HL-60/S4 treated with phorbol 12-myristate 13-acetate at 8.2 ng/mL for 4 days and 3 days (cell line): ENCODE results near the gene SLC6A11.

Experiments used
- in situ Hi-C: fragments of 300-500 bp; cut with MboI; formaldehyde crosslinking; loops from 2 replicates; pipeline ENCODE4 v1.15.0; 2022; ENCODE audit warnings: low sequenced_read_pairs

Gene SLC6A11

GRCh38 chr3:10837849-10838248 is 21.8 kb downstream of the SLC6A11 start:
- in situ Hi-C loops: no loop called here

DNA sequence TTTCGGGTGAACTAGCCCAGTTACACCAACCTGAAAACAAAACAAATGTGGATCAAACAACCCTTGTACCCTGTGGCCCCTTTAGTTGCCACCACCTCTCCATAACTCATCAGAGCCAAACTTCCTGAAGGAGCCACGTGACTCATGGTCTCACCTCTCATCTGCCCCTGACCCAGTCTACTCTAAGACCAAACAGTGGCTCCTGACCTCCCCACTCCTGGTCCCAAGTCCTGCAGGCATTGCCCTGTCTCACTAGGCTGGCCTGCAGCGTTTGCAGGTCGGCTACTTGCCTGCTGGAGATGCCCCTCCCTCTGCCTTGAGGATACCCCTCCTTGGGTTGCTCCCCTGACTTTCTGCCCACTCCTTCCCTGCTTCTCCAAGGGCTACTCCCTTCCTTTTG is 23.1 kb downstream of the SLC6A11 start:
- in situ Hi-C loops: no loop called here

- in situ Hi-C loops: no loop called here
These were observed 25.1 kb downstream of the SLC6A11 start for GRCh38 chr3:10841100-10841499.

GRCh38 chr3:10843378-10843777 is 27.4 kb downstream of the SLC6A11 start:
- in situ Hi-C loops: no loop called here

GRCh38 chr3:10845001-10845761 is 29.2 kb downstream of the SLC6A11 start:
- in situ Hi-C loops: no loop called here

DNA sequence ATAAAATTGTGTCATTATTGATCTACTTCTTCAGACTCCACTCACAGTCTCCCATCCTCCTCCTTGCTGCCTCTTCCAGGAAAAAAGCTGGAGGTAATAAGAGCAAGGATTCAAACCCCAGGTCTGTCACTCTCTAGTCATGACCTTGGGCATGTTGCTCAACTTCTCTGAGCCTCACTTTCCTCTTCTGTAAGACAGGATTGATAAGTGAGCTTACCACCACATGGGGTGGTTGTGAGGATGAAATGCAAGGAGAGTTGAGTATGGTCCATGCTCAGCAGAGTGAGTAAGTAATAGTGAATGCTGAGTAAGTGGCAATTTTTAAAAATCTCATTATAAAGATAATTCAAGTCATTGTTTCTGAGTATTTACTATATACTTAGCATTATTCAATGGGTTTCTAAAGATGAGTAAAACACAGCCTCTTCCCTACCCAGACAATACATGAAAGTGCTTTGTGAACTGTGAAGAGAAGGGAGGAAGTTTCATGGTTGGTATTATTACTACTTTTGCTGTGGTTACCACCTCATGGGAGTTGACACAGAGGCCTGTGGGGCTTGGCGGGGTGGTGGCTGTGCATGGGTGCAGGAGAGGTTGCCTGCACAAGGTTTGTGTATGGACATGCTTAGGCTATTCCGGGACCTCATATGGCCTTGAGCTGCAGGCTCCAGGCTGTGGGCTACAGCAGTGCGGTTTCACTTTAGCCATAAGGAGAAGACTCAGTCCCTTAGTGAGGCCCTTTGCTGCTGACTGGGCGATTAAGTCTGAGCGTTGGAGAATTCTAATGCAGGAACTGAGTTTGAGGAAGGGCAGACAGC is 30.0 kb downstream of the SLC6A11 start:
- in situ Hi-C loops: no loop called here

DNA sequence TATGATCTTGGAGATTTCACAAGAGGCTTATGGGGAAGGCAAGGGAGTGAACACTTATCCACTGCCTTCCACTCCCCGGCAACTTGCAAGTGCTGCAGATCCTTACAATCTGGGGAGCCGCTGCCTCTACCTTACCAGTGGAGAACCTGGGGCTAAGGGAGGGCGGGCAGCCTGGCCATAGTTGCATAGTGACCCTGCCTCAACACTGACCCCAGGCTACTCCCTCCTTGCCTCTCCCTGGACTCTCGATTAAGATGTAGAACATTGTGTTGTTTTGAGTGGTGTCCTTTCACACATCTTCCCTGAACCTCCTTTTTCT is 30.6 kb downstream of the SLC6A11 start:
- in situ Hi-C loops: no loop called here

GRCh38 chr3:10848261-10848660 is 32.2 kb downstream of the SLC6A11 start:
- in situ Hi-C loops: no loop called here

DNA sequence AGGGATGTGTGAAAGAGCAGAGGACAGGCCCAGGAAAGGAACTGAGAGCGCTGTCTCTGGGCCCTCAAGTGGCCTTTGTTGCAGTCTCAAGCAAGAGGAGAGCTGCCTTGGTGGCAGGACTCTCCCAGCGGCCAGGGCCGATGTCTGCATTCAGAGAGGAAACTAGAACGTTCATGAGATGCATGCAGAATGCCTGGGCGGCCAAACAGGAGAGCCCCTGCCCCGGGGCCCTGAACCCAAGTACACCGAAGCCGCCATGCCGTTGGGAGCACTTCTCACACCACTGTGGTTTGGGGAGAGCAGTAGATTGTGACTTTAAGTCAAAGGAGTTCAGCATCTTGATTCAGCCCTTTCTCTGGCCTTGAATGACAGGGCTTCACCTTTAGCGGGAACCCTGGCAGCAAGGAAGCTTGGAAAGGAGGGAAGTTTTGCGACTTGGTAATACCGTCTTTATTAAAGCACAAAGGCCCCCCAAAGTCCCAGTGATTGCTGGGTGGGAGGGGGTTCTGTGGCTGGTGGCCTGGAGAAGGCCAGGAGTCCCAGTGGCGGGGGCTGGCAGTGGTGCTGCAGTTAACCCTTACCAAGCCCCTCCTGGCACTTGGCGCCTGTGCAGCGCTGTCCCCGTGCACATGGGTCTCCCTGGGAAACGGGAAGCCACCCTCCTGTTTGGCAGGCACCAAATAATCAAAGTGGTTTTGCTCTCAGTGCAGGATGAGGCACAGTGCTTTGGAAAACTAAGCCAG is 36.2 kb downstream of the SLC6A11 start:
- in situ Hi-C loops: no loop called here

GRCh38 chr3:10855083-10855870 is 39.2 kb downstream of the SLC6A11 start:
- in situ Hi-C loops: no loop called here

DNA sequence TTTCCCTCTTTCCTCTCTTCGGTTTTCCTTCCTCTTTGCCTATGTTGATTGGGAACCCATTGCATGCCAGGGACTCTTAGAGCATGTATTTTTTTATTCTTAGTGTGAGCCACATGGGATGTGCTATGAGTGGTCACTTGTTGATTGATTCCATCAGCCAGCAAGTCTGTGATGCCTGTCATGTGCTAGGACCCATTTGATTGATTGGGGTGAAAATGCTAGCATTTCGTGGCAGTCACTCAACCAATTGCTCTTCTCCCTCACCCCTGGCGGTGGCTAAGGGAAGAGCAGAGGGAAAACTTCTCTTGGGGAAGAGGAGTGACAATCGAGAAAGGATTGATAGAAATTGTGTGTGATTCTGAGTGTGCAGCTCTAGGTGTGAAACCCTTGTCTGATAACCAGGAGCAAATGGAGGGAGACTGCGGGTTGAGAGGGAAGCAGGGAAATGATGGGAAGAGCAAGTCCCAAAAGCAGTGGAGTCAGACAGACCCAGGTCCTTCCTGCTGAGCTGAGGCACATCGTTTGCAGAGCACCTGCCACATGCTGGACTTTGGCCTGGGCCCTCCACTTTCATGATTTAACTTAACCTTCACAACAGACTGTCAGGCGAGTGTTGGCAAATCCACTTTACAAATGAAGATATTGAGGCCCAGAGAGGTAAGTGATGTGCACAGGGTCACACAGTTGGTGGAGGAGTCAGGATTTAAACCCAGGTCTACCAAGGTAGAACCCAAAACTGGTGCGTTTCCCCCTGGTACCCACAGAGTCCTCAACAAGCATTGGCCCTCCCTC is 40.0 kb downstream of the SLC6A11 start:
- in situ Hi-C loops: no loop called here

DNA sequence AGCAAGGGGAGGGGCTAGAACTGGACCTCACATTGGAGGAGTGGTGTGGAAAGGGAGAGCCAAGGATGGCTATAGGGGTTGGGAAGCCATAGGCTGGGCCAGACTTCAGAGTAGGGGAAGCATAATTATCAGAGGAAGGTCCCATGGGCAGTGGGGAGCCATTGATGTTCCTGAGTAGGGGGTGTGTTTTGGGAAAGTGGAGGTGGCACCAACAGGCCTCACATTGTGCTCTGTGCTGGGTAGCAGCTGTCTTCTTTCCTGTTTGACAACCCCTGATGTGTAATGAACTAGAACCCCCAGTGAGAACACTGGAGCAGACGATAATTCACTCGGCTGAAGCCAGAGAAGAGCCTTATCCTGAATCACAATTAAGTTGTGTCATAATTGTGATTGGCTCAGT is 41.2 kb downstream of the SLC6A11 start:
- in situ Hi-C loops: no loop called here

DNA sequence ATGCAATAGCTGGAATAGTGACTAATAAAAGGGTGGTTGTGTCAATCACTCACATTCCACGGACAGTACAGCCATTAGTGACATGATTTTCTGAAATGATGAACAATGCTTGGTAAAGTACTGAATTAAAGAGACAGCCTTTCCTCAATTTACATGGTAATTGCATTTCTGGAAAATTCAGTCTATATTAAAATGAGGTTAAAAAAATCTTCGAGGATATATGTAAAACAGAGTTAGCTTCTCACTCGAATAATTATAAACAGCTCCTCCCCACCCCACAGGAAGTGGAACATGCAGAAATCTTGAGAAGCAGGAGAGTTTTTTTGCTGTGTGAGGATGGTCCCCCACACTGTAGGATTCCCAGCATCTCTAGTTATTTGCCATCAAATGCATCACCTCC is 42.1 kb downstream of the SLC6A11 start:
- in situ Hi-C loops: no loop called here

DNA sequence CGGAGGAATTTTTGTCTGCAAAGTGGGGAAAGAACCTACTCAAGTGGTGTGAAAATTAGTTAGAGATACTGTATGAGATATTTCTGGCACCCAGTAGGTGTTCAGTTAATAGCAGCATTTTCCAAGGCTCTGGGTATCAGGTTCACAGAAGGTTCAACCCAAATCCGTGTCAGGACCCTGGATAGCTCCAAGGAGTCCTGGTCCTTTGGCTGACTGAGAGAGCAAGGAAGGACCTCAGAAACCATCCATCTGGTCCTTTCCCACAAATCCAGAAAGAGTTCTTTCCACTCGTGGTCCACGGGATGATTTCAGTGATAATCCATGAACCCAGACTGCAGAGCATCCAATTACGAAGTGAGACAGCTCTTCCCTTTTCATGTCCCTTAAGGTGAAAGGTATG is 51.4 kb downstream of the SLC6A11 start:
- in situ Hi-C loops: no loop called here

GRCh38 chr3:10869460-10869859 is 53.4 kb downstream of the SLC6A11 start:
- in situ Hi-C loops: no loop called here

DNA sequence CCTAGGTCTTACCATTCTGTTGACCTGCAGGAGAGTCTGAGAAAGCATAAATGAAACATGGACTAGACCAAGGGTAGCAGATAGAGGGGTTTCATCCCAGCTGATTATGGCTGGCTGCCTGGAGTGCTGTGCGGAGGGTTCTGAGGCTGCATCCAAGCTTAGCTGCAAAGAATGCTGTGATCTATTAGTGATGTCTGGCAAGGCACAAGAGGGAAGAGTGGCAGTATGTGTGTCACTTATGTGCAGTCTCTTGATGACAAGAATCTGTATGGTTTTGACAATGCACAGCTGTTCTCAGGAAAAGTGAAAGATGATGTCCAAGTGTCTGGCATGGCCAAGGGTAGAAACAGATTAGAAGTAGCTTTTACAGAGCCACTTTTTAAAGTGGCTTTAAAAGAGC is 54.3 kb downstream of the SLC6A11 start:
- in situ Hi-C loops: no loop called here

DNA sequence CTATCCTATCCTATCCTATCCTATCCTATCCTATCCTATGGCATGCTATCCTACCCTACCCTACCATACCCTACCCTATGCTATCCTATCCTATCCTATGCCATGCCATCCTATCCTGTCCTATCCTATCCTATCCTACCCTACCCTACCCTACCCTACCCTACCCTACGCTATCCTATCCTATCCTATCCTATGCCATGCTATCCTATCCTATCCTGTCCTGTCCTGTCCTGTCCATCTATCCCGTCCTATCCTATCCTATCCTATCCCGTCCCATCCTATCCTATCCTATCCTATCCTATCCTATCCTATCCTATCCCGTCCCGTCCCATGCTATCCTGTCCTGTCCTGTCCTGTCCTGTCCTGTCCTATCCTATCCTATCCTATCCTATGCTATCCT is 57.4 kb downstream of the SLC6A11 start:
- in situ Hi-C loops: no loop called here

- in situ Hi-C loops: no loop called here
These were observed 59.9 kb downstream of the SLC6A11 start for GRCh38 chr3:10875914-10876313.

DNA sequence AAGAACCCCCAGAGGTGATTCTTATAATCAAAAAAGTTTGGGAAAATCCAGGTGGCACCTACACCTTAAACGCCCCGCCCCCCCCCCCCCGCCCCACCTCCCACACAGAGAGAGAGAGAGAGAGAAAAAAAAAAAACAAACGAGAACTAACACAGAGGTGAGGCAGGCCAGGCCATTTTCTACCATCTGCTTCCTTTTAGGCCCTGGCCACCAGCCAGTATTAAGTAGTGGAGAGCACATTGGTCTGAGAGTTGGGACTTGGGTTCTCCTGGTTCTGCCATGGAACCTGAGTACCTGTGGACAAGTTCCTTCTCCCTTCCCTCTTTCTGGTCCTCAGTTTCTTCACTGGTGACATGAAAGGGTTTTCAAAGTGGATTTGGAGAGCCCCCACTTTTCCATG is 60.6 kb downstream of the SLC6A11 start:
- in situ Hi-C loops: no loop called here

GRCh38 chr3:10882851-10883250 is 66.8 kb downstream of the SLC6A11 start:
- in situ Hi-C loops: no loop called here
